SJSA1 (cell line): ENCODE data around the gene PHF21B. TPM values are rescaled to one million over a fixed set of nuclear protein-coding genes. Genes with fewer than 3 reads are reported as not detected.

Source experiments
- DNase-seq, 2 experiments: peaks; one replicate each; pipeline ENCODE4 v3.0.0-alpha.2; 2015 to 2020; ENCODE audit warnings: low spot score in 2 of 2, low read depth in 1 of 2
- H3K27ac ChIP-seq: fragments of 250-450 bp; sonication (Bioruptor Pico); 2 replicates; pipeline ENCODE4 v1.5.1; 2020; ENCODE audit warnings: mild to moderate bottlenecking, moderate library complexity
- H3K27me3 ChIP-seq: fragments of 250-450 bp; sonication (Bioruptor Pico); replicated peaks from 2 replicates; pipeline ENCODE4 v1.5.1; 2020; ENCODE audit warnings: mild to moderate bottlenecking, moderate library complexity
- H3K36me3 ChIP-seq: fragments of 250-450 bp; sonication (Bioruptor Pico); 2 replicates; pipeline ENCODE4 v1.5.1; 2020; ENCODE audit warnings: mild to moderate bottlenecking
- H3K4me1 ChIP-seq: fragments of 250-450 bp; sonication (Bioruptor Pico); replicated peaks from 2 replicates; pipeline ENCODE4 v1.6.1; 2021; ENCODE audit warnings: mild to moderate bottlenecking
- H3K4me3 ChIP-seq: fragments of 250-450 bp; sonication (Bioruptor Pico); 2 replicates; pipeline ENCODE4 v1.5.1; 2020; ENCODE audit warnings: mild to moderate bottlenecking
- H3K9me3 ChIP-seq: fragments of 250-450 bp; sonication (Bioruptor Pico); replicated peaks from 2 replicates; pipeline ENCODE4 v1.5.1; 2020; ENCODE audit warnings: mild to moderate bottlenecking
- total RNA-seq: library from RNA; depleted of rRNA; stranded (reverse); fragments of >200 nt; shearing (Covaris generic); gene quantifications from 2 replicates; pipeline ENCODE4 v1.2.3, GENCODE V29; 2014

The PHF21B gene
- total RNA-seq, 1 experiment from 2014 or later = 1.3 TPM

DNA sequence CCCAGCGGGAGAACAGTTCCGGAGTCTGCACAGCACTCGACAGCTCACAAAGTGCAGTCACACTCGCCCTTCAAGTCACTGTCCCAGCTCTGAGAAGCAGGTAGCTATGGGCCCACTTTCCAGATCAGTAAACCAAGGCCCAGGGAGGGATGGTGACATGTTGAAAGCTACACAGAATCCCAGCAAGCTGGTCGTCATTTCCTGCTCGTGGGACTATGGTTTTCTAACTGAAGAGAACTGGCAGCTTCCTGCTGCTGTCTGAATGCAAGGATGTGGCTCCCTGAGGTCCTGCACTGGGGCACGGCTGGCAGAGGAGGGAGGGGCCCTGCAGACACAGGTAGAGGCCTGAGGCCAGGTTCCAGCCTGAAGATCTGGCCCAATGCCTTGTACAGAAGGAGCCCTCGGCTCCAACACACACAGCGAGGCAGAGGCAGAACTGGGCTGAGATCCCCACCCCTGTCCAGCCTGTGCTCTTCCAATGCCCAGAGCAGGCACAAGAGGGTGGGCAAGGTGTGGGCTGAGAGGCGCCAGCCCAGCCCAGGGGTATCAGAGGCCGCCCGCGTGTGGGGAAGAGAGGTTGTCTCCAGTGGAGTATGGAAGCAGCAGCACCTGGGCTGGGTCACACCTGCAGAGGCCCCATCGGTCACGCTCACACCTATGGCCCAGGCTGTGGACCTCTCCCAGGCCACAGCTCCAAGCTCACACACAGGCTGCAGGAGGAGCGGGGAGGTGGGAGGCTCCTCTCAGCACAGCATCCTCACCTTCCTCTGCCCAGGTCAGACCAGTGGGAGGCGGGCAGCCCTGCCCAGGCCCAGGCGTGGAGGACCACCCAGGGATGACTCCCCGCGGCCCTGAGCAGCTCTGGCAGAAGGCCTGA lies 119.2 kb downstream of the PHF21B start:
- no peaks in the 10 kb centered on the region for H3K36me3 ChIP-seq
- no peak overlapping the region for H3K27ac ChIP-seq
- DNase-seq = peak in 1 of 2 experiments; percentile 37
- no peaks in the 10 kb centered on the region for H3K4me1 ChIP-seq
- H3K27me3 ChIP-seq = peaks cover 4% of the 10 kb centered on the region; the same call in 1 of the 2 replicates
- H3K9me3 ChIP-seq = no peaks in the 10 kb centered on the region
- no peak overlapping the region for H3K4me3 ChIP-seq

DNA sequence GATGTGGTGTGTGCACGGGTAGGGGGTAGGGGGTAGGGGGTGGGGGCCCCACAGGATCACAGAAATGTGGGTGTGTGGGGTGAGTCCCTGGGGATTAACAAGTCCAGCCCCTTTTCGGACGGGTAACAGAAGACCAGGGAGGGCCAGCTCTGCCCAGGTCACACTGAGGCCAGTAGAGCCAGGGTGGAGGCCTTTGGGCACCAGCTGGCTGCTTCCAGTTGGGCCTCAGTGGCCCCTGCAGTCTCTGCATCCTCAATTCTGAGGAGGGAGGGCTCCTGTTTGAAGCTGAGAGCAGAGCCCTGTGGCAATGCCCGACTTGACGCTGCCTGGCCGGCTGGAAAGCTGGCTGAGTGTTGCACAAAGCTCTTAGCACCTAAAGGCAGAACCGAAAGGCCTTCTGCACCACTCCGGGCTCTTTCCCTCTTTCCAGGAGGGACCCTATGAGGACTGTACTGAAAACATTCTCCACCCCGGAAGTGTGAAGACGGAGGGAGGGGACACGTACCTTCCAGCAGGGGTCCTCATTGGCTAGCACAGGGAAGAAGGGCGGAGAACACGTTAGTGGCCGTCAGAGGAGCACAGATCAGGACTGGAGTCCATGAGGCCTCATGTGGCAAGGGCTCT lies 120.4 kb downstream of the PHF21B start:
- Histone ChIP-seq H3K4me1 (no peaks in the 10 kb centered on the region), H3K36me3 (no peaks in the 10 kb centered on the region), H3K4me3 (no peak overlapping the region), H3K27ac (no peak overlapping the region), H3K9me3 (no peaks in the 10 kb centered on the region; the same call in none of the 2 replicates), H3K27me3 (peaks cover 4% of the 10 kb centered on the region; the same call in 1 of the 2 replicates)
- peak in 1 of 2 experiments; percentile 39 for DNase-seq

DNA sequence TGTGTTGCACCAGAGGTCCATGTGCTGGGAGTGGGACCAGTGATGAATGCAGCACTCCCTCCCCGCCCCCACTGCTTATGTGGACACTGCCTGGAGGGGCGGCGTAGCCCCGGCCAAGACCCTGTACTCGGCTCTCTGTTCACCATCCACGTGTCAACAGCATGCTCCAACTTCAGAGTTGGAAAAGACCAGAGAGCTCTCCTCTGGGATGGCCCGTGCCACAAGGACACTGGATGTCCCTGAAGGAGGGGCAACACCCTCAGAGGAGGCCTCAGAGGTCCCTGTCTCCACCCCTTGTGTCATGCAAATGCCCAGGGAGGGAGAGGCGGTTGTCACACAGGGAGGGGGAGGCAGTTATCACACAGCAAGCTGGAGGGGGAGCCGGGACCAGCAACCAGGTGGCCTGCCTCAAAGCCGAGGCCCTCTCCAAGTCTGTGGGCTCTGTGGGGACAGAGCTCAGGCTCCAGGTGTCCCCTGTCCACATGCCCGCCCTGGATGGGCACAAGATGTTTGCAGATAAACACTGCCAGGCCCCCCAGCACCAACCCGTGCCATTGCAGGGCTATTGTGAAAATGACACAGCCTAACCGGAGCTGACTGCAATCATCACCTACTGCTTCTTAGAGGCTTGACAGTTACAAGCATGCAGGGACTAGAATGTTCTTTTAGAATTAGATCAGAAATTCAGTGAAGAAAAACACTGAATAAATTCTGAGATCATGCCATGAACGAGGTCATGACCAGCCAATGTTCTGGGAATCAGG lies 121.1 kb downstream of the PHF21B start:
- Histone ChIP-seq H3K4me3 (no peak overlapping the region), H3K36me3 (no peaks in the 10 kb centered on the region), H3K9me3 (no peaks in the 10 kb centered on the region; the same call in none of the 2 replicates), H3K27me3 (no peaks in the 10 kb centered on the region), H3K27ac (no peak overlapping the region), H3K4me1 (no peaks in the 10 kb centered on the region)
- DNase-seq = no peak

DNA sequence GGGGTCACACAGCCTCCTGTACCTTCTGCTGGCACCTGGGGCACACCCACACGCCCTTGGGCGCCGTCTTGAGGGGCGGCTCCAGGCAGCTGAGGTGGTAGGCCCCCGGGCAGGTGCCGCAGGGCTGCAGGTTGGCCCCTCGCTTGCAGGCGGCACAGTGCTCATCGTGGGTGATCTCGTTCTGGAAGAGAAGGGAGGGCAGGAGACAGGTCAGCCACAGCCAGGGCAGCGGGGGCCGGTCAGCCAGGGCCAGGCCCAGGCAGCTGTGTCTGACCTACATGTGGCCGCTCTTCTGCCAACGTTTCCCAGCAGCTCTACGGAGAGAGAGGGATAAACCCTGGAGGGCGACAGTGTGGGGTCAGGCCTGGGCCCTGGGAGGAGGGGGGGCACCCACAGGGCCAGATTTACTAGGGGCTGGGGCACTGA lies 121.9 kb downstream of the PHF21B start:
- DNase-seq = no peak
- Histone ChIP-seq H3K4me1 (no peaks in the 10 kb centered on the region), H3K9me3 (no peaks in the 10 kb centered on the region; the same call in none of the 2 replicates), H3K27ac (no peak overlapping the region), H3K36me3 (no peaks in the 10 kb centered on the region), H3K4me3 (no peak overlapping the region), H3K27me3 (no peaks in the 10 kb centered on the region)

DNA sequence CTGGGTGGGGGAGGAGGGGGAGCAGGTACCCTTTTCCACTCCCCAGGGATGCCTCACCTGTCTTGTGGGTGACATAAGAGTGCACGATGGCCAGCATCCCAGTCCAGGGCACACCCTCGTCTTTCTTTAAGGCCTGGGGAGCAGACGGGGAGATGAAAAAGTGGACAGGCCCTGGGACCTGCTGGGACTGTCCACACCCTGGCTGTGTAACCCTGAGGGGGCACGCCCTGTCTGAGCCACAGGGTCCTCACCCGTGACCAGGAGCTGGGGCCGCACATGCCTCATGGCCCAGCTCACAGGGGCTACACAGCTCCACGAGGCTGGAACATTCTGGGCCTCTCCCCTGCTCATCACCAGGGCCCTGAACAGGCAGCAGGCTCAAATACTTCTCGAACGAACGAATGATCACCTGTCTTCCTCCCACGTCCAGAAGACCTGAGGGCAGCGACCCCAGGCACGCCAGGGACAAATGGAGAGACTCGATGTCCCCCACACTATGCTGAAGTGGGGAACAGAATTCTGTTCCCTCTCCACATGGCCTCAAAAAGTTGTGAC lies 123.9 kb downstream of the PHF21B start:
- H3K36me3 ChIP-seq = no peaks in the 10 kb centered on the region
- H3K9me3 ChIP-seq = no peaks in the 10 kb centered on the region; the same call in none of the 2 replicates
- H3K27ac ChIP-seq = no peak overlapping the region
- DNase-seq = peak in 1 of 2 experiments; percentile 27
- H3K27me3 ChIP-seq = no peaks in the 10 kb centered on the region
- H3K4me3 ChIP-seq = no peak overlapping the region
- H3K4me1 ChIP-seq = no peaks in the 10 kb centered on the region

DNA sequence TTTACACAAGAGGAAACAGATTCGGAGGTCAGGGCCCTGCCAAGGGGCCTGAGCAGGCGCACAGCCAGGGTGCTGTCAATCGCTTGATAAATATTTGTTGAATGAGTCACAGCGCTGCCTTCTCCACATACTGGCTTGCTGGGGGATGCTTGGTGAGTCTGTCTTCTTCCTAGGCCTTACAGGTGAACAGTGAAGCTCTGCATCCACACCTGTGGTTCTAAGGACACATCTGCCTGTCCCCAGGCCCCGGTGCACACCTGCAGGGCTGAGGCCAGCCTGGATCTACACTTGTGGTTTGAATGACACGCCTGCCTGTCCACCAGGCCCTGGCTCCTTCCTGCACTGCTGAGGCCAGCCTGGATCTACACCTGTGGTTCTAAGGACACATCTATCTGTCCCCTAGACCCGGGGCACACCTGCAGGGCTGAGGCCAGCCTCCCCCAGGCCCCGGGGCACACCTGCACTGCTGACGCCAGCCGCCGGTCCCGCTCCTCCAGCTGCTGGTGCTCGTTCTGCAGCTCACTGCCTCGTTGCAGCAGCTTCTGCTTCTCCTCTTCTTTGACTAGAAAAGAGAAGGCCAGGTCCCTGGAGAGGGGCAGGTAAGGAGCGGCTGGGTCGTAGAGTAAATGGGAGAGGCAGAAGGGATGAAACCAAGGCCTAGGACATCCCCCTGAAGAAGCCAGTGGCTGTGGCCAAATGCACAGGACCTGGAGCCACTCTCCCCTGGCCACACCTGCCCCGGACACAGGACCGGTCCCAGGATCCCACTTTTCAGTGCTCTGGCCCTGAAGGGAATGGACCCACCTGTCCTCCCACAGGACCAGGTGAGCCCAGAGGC lies 124.6 kb downstream of the PHF21B start:
- no peaks in the 10 kb centered on the region for H3K36me3 ChIP-seq
- DNase-seq = peak in 1 of 2 experiments; percentile 35
- no peaks in the 10 kb centered on the region; the same call in none of the 2 replicates for H3K9me3 ChIP-seq
- no peak overlapping the region for H3K4me3 ChIP-seq
- H3K27me3 ChIP-seq = no peaks in the 10 kb centered on the region
- H3K4me1 ChIP-seq = no peaks in the 10 kb centered on the region
- no peak overlapping the region for H3K27ac ChIP-seq

DNA sequence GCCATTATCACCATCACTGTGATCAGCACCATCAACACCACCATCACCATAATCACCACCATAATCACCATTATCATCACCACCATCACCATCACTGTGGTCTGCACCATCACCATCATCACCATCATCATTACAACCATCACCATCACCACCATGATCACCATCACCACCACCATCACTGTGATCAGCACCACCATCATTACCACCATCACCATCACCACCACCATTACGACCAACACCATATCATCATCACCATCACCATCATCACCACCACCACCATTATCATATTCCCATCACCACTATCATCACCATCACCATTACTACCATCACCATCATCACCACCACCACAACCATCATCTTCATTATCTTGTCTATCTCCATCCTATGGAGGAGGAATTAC lies 125.2 kb downstream of the PHF21B start:
- H3K27ac ChIP-seq = no peak overlapping the region
- H3K4me1 ChIP-seq = no peaks in the 10 kb centered on the region
- H3K9me3 ChIP-seq = no peaks in the 10 kb centered on the region; the same call in none of the 2 replicates
- H3K27me3 ChIP-seq = no peaks in the 10 kb centered on the region
- H3K36me3 ChIP-seq = no peaks in the 10 kb centered on the region
- no peak overlapping the region for H3K4me3 ChIP-seq
- DNase-seq = no peak

DNA sequence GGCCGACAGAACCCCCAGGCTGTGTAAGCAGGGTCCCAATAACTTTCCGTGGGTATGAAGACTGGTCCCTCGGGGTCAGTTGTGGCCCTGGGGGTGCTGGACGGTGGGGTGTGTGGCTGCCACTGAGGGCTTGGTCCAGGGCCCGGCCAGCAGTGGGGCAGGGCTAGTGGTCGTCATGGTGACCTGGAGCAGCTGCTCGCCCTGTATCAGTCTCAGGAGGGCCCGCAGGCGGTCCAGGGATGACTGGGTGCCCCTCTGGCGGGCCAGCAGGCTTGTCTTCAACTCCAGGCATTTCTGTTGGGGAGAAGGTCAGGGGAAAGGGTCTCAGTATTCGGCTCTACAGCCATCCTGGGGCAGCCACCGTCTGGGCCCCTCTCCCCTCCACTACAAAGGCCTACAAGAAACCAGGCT lies 126.8 kb downstream of the PHF21B start:
- Histone ChIP-seq H3K4me1 (no peaks in the 10 kb centered on the region), H3K27me3 (no peaks in the 10 kb centered on the region), H3K36me3 (no peaks in the 10 kb centered on the region), H3K4me3 (no peak overlapping the region), H3K9me3 (no peaks in the 10 kb centered on the region; the same call in none of the 2 replicates), H3K27ac (no peak overlapping the region)
- DNase-seq = peak in 1 of 2 experiments; percentile 33

DNA sequence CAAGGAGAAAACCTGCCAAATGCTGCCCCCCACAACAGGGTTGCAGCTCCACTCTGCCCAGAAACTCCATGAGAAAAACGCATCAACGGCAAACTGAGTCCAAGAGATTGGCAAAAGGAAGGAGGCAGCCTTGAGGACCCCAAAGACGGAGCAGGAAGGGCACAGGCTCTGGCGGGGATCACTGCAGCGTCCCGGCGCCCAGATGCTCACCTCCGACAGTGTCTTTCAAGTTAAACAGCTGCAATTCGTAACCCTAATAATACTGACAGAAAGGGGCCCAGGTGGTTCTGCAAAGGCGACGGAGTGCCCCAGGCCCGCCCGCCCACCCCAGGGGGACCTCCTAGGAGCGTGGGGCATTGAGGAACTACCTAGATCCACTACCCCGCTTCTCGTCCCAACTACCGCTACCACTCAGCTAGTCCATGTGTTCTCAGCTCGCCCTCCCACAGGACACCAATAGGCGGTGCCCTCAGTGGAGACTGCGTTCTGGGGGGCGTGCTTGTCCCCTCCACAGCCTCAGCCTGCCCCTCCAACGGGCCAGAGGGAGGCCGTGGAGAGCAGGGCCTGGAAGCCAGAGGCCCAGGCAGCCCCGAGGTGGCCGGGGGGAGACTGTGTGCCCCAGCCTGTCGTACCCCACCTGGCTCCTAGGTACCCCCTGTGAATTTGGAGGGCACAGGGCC lies 127.4 kb downstream of the PHF21B start:
- H3K4me3 ChIP-seq = no peak overlapping the region
- no peaks in the 10 kb centered on the region; the same call in none of the 2 replicates for H3K9me3 ChIP-seq
- H3K36me3 ChIP-seq = no peaks in the 10 kb centered on the region
- H3K27ac ChIP-seq = no peak overlapping the region
- peak in 1 of 2 experiments; percentile 40 for DNase-seq
- no peaks in the 10 kb centered on the region for H3K4me1 ChIP-seq
- no peaks in the 10 kb centered on the region for H3K27me3 ChIP-seq

DNA sequence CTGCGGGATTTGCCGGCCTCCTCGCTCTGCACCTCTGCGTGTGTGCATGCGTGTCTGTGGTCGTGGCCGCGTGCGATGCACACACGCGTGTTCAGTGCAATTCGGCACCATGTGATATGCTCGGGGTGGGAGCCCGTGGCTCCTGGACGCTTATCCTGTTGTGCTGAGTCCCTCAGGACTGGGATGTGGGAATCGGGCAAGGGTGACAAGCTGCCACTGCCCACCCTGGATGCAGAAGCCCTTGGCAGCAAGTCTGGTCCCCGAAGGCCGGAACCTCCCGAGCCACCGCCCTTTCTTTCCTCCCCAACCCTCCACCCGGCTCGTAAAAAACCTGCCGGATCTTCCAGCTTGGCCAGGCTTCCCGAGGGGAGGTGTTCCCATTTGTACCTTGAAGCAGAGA lies 128.2 kb downstream of the PHF21B start:
- DNase-seq = no peak
- Histone ChIP-seq H3K9me3 (no peaks in the 10 kb centered on the region; the same call in none of the 2 replicates), H3K4me1 (no peaks in the 10 kb centered on the region), H3K36me3 (no peaks in the 10 kb centered on the region), H3K27ac (no peak overlapping the region), H3K27me3 (no peaks in the 10 kb centered on the region), H3K4me3 (no peak overlapping the region)

DNA sequence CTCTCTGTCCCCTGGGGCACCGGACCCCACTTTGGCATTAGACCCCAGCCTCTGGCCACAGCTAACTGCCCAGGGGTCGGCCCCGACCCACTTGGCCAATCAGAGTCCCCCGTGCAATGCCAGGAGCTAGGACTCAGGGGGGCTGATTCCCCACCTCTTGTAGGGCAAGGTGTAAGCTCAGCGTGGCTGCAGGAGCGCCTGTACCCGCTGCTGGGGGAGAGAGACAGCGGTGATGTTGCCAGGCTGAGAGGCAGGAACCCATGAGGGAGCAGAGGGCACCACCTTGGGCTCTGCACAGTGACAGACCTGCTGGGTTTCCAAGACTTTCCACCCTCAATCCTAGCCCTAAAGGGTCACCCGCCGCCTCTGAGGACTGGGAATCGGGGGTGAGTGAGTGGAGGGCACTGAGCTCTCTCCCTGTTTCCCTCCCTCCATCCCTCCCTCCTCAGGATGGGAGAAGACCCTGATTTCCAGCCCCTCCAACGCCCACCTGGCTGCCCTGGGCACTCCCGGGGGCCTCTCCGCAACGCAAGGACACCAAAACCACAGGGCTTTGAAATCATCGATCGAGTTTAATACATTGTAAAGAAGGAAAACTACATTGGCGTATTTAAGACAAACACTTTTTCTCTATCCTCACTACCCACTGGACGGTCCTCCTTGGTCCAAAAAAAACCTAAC lies 129.1 kb downstream of the PHF21B start:
- H3K27ac ChIP-seq = no peak overlapping the region
- no peak overlapping the region for H3K4me3 ChIP-seq
- no peaks in the 10 kb centered on the region for H3K27me3 ChIP-seq
- no peaks in the 10 kb centered on the region for H3K36me3 ChIP-seq
- no peaks in the 10 kb centered on the region; the same call in none of the 2 replicates for H3K9me3 ChIP-seq
- DNase-seq = no peak
- H3K4me1 ChIP-seq = no peaks in the 10 kb centered on the region

DNA sequence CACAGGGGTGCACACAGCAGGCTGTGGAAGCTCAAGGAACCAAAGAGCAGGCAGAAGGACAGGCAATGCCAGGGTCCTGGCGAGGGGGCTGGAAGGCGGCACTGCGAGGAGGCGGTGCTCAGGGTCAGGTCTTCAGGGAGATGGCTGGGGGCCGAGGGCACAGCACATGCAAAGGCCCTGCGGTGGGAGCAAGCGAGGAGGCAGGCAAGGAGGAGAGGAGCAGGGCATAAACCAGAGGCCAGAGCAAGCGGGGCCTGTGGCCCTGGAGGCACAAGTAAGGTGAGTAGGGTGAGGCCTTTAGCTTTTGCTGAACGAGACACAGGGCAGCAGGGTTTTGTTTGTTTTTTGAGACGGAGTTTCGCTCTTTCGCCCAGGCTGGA lies 130.5 kb downstream of the PHF21B start:
- H3K36me3 ChIP-seq = no peaks in the 10 kb centered on the region
- DNase-seq = no peak
- H3K4me1 ChIP-seq = no peaks in the 10 kb centered on the region
- H3K9me3 ChIP-seq = no peaks in the 10 kb centered on the region
- H3K27me3 ChIP-seq = no peaks in the 10 kb centered on the region
- no peak overlapping the region for H3K27ac ChIP-seq
- no peak overlapping the region for H3K4me3 ChIP-seq
